Tibial artery (tissue), 4 donors: ENCODE results near the gene RNASEL.
"Not testable (repeated sequence)": the region's sequence is repeated elsewhere in the genome, so short reads cannot be mapped to it uniquely, and the experiment has no call there.

Experiments
- DNase-seq, 2 donors: peaks; one replicate each; pipeline ENCODE4 v3.0.0-alpha.2; 2019
- H3K27ac ChIP-seq, 2 donors: fragments of 200-600 bp; sonication (generic) in 1 of 2; 1 replicate in 1 of 2; 2 replicates in 1 of 2; pipeline ENCODE4 v1.5.1; 2018 to 2019; ENCODE audit warnings: mild to moderate bottlenecking in 1 of 2
- H3K27me3 ChIP-seq, 2 donors: fragments of 200-600 bp; sonication (generic) in 1 of 2; one replicate each; pipeline versions ENCODE4 v1.5.1 to v1.6.0; 2016 to 2019
- H3K36me3 ChIP-seq, 3 donors: fragments of 200-600 bp; sonication (generic) in 2 of 3; one replicate each; pipeline ENCODE4 v1.5.1; 2016 to 2019; ENCODE audit warnings: mild to moderate bottlenecking in 2 of 3
- H3K4me1 ChIP-seq, 4 donors: fragments of 200-600 bp; sonication (generic) in 2 of 4; 1 replicate in 3 of 4; 2 replicates in 1 of 4; pipeline ENCODE4 v1.5.1; 2016 to 2019
- H3K4me3 ChIP-seq, 2 donors: fragments of 200-600 bp; sonication (generic) in 1 of 2; 1 replicate in 1 of 2; 2 replicates in 1 of 2; pipeline ENCODE4 v1.5.1; 2018 to 2019; ENCODE audit warnings: mild to moderate bottlenecking in 2 of 2
- H3K9me3 ChIP-seq, 3 donors: fragments of 200-600 bp; sonication (generic) in 1 of 3; one replicate each; pipeline ENCODE4 v1.5.1; 2016 to 2019
- intact Hi-C: fragments of 100-400 bp; cut with DNase I; formaldehyde crosslinking; loops from one replicate; pipeline ENCODE4 v1.15.0; 2023; ENCODE audit warnings: low total_unique reads
- TF ChIP-seq, protein P1 (sequence below), 2 experiments: fragments of 200-600 bp in 1 of 2; fragments of 450-650 bp in 1 of 2; IDR thresholded peaks; one replicate each; pipeline ENCODE4 v1.5.1; 2017 to 2019; ENCODE audit warnings: antibody characterized with exemption in 2 of 2, mild to moderate bottlenecking in 1 of 2, moderate library complexity in 1 of 2

The RNASEL gene

DNA sequence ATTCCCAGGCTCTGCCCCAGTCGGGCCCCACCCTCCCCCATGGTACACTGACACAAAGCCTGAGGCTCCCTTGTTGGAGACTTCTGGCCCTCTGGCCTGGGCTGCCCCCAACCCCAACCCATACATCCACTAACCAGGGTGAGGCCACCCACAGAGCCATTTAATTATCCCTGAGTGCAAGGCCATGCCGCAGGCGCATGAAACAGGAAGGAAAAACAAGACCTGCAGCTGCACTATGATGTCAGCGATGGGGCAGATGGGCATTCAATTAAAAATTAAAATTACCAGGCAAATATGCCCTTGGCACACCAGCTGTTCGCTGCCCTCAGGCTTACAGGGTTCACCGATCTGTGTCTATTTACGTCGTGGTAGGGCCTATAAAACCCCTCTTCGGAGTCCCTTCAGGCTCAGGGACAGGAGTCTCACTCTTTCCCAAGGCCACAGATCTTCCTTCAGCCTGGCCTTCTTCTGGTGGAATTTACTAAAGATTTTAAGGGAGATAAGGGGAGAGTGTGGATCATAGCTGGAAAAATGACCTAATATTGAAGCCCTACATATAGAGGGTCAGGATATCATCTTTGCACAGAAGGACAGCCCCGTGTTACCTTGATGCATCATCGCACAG lies 44.7 kb upstream of the RNASEL start:
- no peaks in the 10 kb centered on the region for H3K4me1 ChIP-seq
- TF ChIP-seq, protein P1, sequence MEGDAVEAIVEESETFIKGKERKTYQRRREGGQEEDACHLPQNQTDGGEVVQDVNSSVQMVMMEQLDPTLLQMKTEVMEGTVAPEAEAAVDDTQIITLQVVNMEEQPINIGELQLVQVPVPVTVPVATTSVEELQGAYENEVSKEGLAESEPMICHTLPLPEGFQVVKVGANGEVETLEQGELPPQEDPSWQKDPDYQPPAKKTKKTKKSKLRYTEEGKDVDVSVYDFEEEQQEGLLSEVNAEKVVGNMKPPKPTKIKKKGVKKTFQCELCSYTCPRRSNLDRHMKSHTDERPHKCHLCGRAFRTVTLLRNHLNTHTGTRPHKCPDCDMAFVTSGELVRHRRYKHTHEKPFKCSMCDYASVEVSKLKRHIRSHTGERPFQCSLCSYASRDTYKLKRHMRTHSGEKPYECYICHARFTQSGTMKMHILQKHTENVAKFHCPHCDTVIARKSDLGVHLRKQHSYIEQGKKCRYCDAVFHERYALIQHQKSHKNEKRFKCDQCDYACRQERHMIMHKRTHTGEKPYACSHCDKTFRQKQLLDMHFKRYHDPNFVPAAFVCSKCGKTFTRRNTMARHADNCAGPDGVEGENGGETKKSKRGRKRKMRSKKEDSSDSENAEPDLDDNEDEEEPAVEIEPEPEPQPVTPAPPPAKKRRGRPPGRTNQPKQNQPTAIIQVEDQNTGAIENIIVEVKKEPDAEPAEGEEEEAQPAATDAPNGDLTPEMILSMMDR (IDR thresholded peaks at IDR 0.05), result no peak
- H3K36me3 ChIP-seq, result no peaks in the 10 kb centered on the region
- no peak overlapping the region for H3K27ac ChIP-seq
- no peak overlapping the region for H3K4me3 ChIP-seq
- H3K27me3 ChIP-seq, result no peaks in the 10 kb centered on the region
- no peaks in the 10 kb centered on the region for H3K9me3 ChIP-seq
- intact Hi-C loops, result no loop called here
- DNase-seq, result no peak

- no peak for DNase-seq
- TF ChIP-seq, protein P1 (IDR thresholded peaks at IDR 0.05), result no peak
- H3K4me1 ChIP-seq, result no peaks in the 10 kb centered on the region
- H3K27me3 ChIP-seq, result no peaks in the 10 kb centered on the region
- intact Hi-C loops, result no loop called here
- H3K36me3 ChIP-seq, result no peaks in the 10 kb centered on the region
- H3K27ac ChIP-seq, result no peak overlapping the region
- no peaks in the 10 kb centered on the region for H3K9me3 ChIP-seq
- H3K4me3 ChIP-seq, result no peak overlapping the region
Measured at GRCh38 chr1:182633031-182633430, 44.0 kb upstream of the RNASEL start.

DNA sequence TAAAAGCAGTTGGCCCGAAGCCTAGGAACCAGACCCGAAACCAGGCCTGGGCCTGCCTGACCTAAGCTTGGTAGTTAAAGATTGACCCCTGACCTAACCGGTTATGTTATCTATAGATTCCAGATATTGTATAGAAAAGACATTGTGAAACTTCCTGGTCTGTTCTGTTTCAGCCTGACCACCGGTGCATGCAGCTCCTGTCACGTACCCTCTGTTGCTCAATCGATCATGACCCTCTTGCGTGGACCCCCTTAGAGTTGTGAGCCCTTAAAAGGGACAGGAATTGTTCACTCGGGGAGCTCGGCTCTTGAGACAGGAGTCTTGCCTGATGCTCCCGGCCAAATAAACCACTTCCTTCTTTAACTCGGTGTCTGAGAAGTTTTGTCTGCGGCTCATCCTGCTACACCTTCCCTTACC lies 43.4 kb upstream of the RNASEL start:
- intact Hi-C loops, DNase-seq, H3K27me3 ChIP-seq, H3K4me1 ChIP-seq, H3K4me3 ChIP-seq, H3K36me3 ChIP-seq, H3K9me3 ChIP-seq, H3K27ac ChIP-seq: not testable (repeated sequence)

GRCh38 chr1:182631954-182632353 lies 42.9 kb upstream of the RNASEL start:
- intact Hi-C loops, result no loop called here
- H3K36me3 ChIP-seq, result no peaks in the 10 kb centered on the region

DNA sequence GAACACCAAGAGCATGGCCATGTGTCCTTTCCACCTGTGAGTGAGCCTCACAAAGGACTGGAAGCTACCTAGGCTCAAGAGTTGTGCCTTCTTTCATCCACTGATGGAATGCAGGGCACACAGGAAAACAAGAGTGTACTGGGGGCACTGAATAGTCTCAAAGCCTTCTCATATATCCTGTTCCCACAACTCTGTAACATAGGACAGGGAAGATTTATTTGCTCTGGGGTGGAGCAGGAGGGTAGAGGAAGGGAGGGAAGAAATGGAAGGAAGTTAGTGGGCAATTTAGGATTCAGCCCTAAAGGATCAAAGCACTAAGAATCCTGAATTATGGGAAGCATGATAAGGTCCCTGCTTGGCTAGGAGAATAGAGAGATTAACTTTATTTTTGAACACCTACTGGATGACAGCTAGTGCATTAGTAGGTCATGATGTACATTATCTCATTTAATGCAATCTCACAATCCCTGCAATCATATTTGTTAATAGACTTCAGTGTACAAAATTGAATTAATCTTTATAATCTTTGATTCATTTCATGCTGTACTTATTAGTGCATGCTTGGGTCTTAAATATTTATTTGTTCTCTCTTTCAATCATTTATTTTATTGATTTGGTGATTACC lies 42.1 kb upstream of the RNASEL start:
- no peak overlapping the region for H3K4me3 ChIP-seq
- DNase-seq, result no peak
- H3K27me3 ChIP-seq, result no peaks in the 10 kb centered on the region
- TF ChIP-seq, protein P1 (IDR thresholded peaks at IDR 0.05), result no peak
- no peaks in the 10 kb centered on the region for H3K9me3 ChIP-seq
- peaks cover 0 to 3% (median 1%) of the 10 kb centered on the region in 4 donors for H3K4me1 ChIP-seq
- H3K36me3 ChIP-seq, result no peaks in the 10 kb centered on the region
- intact Hi-C loops, result no loop called here
- no peak overlapping the region for H3K27ac ChIP-seq

More at GRCh38 chr1:182631954-182632353, 42.9 kb upstream of the RNASEL start:
- H3K9me3 ChIP-seq, result no peaks in the 10 kb centered on the region
- no peak for DNase-seq
- H3K27me3 ChIP-seq, result no peaks in the 10 kb centered on the region
- no peak overlapping the region for H3K27ac ChIP-seq
- no peaks in the 10 kb centered on the region for H3K4me1 ChIP-seq
- TF ChIP-seq, protein P1 (IDR thresholded peaks at IDR 0.05), result no peak
- H3K4me3 ChIP-seq, result no peak overlapping the region

GRCh38 chr1:182630586-182630985 lies 41.5 kb upstream of the RNASEL start:
- intact Hi-C loops, result no loop called here
- Histone ChIP-seq H3K36me3 (no peaks in the 10 kb centered on the region), H3K9me3 (no peaks in the 10 kb centered on the region), H3K27me3 (no peaks in the 10 kb centered on the region), H3K27ac (no peak overlapping the region), H3K4me1 (peaks cover 0 to 6% (median 3%) of the 10 kb centered on the region in 4 donors), H3K4me3 (no peak overlapping the region)
- TF ChIP-seq, protein P1 (IDR thresholded peaks at IDR 0.05), result no peak
- no peak for DNase-seq
